HepG2 (cell line): Measurements from ENCODE around the gene SEMG1.

Source experiments
- EZH2 ChIP-seq: conservative IDR thresholded peaks from 2 replicates; pipeline ENCODE4 v1.6.1; 2012; ENCODE audit warnings: mild to moderate bottlenecking, low read depth, low read length, moderate library complexity
- NCOR1 ChIP-seq: fragments of 200-600 bp; sonication (generic); IDR thresholded peaks from 2 replicates; pipeline ENCODE4 v1.7.0; 2017; ENCODE audit warnings: antibody characterized with exemption, low read length, borderline replicate concordance
- POLR2AphosphoS2 ChIP-seq: IDR thresholded peaks from 2 replicates; pipeline ENCODE4 v1.6.1; 2011; ENCODE audit warnings: low read depth, low read length, improper control_type of control experiment
- SP1 ChIP-seq, 2 experiments: fragments of 450-650 bp in 1 of 2; sonication (generic) in 1 of 2; formaldehyde crosslinking in 1 of 2; IDR thresholded peaks; 2 replicates each; pipeline versions ENCODE4 v1.4.0 to v1.6.1; 2016 to 2020; ENCODE audit warnings: missing genetic modification reagents in 1 of 2

GRCh38 chr20:45223136-45223535 lies 16.3 kb downstream of the SEMG1 start:
- TF ChIP-seq NCOR1 (no peak), SP1 (IDR thresholded peaks at IDR 0.05) (no peak), SP1 (CRISPR knock-in tag; IDR thresholded peaks at IDR 0.05) (no peak), EZH2 (no peak), POLR2AphosphoS2 (no peak)
